ENCODE data around the gene GDF11.

Gene GDF11

DNA sequence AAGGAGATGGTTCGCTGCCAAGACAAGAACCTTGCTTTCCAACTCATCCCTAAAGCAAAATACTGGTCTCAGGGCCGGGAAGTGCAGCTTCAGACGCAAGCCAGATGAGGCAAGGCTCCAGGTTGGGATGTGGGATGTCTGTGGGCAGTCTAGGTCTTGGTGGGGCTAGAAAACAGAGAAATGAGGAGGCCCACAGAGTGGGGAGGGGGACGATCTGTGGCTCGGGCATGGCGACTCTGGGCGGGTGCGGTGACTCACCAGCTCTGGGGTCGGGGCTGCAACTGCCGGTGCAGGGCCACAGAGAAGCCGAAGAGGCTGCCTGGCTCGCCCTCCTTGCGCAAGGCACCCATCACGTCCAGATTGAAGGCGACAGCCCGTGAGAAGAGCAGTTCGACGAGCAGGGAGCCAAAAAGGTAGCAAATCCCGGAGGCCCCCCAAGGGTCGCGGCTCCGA, 35.7 kb upstream of the GDF11 start:
- DNase-seq, result no peak

DNA sequence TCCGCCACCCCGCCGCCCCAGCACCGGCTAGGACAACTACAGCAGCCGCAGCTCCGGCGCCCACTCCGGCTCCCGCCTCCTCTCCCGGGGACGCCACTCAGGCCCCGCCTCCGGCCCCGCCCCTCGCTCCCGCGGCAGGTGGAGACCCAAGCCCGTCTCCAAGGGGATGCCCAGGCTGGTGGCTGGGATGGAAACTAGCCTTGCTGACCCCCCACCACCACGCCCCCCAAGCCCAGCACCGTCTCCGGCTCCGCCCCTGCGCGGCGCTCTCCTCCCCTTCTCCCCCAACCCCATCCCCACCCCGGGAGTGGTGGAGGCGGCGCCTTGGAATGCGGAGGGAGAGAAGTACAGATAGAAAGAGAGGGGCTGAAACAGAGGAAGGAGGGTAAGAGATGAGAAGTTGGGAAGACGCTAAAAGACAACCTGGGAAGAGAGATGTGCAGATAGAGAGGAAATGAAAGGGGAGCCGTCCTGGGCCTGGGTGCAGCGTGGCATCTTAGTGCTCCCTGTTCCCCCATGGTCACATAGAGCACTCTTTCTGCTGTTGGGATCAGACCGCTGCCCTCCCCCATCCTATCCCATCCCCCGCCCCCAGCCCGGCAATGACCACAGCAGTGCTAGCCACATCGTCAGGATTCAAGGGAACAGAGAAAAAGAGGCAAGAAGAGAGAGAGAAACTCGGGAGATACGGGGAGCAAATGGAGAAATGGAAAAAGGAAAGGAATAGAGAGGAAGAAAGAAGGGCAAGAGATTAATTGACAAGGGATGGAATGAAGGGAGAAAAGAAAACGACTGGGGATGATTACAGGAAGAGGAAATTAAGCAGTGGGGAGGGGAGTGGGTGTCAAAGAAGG, 34.9 kb upstream of the GDF11 start, which contains the start of gene ITGA7:
Gene ITGA7 (minus strand): TSS at position 64 of the 854 bp plus-strand sequence. CDS start 222 bp downstream, outside the sequence.
- peak; percentile 48 for DNase-seq

DNA sequence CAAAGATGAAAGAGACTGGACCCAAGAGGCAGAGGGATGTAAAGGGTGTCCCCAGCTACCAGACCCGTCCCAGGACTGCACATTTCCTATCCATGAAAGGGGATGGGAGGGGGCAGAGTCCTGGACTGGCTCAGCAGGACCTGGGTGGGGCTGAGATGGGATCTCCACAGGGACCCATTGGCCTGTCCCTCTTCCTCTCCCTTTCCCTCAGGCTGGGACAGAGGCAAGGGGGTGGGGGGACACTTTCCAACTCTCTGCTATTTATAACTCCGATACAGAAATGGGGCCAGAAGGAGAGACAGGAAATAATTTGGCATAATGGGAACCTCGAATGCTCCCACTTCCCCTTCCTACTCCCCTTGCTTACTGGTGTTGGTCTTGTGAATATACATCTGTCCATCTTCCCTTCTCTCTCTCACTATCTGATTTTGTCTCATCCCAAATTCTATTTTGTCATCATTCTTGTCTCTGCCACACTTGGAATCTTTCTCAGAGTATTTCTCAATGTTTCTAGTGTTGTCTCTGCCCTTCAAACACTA, 34.2 kb upstream of the GDF11 start:
- DNase-seq, result no peak

DNA sequence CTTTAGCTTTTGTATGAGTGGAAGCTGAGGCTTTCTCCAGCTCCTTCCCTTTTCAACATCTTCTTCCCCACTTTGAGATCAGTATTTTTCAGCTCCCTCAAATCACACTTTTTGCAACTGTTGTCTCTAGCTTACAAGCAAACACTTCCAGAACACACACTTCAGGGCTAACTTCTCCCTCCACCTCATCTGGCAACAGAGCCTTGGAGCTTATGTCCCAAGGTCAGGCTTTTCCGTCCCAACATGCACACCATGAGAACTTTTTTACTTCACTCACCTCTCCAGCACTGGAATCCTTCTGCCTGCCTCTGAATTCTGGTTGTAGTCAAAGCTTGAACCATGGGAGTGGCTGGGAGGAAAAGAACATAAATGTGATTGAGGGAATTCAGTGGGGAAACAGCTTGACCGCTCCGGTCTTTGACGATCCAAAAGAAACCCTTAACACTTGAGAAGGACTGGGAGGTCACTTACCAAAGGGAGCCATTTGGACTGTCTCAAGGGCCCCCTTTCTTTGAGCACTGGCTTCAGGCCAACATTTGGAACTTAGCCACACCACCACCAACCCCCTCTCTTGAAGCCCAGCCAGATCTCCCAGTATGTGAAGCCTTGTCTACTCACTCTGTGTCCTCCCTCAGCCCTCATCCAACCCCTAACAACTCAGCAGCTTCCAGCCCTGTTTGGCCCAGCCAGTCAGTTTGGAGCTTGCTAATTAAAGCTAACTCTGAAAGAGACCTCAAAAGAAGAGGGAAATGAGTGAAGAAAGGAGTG, 31.0 kb upstream of the GDF11 start:
- DNase-seq, result no peak

DNA sequence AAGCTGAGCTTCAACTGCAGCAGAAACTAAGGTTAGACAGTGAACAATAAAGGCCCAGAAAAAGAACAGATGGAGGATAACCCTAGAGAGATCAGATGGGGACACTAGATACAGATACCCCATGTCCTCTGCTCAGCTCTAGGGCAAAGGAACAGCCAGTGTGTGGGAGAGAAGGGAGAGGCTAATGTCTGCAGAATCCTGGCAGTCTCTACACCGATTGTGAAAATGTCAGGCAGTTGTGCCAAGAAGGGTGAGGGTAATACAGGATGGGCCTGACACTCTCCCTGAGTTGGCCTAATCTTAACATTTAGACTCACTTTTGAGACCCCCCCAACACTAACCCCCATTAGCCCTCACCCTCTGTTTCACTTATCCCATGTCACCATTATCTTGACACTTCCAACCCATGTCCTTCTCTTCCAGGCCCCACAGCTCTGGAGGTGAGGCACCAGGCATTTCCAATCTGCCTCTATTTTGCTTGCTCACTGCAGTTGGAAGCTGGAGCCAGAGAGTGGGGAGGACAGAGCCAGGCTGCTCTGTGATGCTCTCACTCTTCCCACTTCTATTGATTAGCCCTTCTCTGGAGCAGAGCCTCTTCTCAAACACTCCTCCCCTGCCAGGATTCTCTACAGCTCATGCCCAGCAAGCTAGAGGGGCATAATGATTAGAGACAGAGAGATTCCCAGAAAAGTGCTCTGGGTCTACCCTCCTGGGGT, 30.1 kb upstream of the GDF11 start:
- DNase-seq, result no peak

DNA sequence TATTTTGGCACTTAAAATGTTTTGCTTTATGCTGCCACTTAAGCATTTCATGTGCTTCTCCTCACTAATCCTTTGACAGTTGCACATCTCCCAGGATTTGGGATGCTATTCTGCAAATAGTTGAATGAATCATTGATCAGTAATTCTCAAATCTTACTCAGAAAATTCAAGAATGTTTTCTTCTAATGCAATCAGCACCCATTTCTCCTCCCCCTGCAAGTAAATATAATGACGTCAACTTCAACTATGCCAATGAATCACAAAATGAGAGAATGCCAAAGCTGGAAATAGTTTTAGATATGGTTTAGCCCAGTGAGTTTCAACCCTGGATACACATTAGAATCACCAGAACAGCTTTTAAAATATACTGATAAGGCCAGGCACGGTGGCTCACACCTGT, 29.2 kb upstream of the GDF11 start:
- DNase-seq, result no peak

DNA sequence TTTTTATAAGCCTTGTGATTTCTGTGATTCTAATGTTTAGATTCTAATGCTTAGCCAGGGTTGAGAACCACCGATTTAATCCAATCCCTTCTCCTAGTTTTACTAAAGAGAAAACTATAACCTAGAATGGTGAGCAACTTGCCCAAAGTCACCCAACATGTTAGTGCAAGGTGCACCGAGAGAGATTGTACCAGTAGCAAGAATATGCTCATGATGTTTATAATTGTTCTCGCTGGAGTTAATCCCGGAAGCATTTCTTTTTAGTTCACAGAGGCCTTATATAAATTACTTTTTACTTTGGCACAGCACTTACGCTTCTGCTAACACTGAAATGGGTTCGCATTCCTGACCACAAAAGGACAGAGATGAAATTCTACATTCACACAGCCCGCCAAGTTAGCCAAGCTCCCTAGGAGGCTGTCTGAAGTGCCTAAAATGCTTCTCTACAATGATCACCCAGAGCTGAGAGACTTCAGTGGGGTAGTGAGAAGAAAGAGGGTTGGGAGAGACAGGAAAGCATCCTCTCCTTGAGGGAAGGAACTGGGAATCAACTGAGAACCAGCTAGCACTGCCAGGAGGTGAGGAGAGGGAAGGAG, 27.7 kb upstream of the GDF11 start:
- no peak for DNase-seq

DNA sequence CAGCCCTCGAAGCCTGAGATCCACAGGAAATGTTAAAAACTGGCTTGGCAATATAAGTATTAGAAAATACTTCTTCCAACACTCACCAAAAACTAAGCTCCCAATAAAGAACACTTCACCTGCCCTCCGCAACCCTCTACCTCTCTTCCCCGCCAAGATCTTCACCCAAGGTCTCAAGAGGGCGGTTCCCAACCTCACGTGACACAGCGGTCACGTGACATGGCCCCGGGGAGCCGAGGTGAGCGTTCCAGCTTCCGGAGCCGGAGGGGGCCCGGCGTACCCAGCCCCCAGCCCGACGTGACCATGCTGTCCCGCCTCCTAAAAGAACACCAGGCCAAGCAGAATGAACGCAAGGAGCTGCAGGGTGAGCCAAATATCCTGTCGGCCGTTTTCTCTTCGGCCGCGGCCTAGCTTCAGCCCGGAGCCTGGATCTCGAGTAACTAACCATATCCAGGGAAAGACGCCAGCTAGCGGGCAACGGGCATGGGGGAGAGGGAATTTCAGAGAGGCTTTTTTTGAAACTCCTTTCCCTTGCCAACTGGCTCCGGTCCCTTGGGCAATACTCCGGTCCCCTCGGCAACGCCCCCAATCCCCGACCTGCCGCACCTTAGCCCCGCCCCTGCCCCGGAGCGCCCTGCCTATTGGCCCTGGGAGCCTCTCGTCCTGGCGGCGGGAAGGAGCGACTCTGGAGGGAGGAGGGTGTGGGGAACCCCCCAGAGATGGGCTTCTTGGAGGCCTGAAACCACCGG, 26.9 kb upstream of the GDF11 start, which contains the start of gene BLOC1S1:
Gene BLOC1S1 (plus strand): TSS at position 214 of the 749 bp plus-strand sequence. CDS start 6 bp downstream, at position 220.
- DNase-seq, result peak; percentile 93

DNA sequence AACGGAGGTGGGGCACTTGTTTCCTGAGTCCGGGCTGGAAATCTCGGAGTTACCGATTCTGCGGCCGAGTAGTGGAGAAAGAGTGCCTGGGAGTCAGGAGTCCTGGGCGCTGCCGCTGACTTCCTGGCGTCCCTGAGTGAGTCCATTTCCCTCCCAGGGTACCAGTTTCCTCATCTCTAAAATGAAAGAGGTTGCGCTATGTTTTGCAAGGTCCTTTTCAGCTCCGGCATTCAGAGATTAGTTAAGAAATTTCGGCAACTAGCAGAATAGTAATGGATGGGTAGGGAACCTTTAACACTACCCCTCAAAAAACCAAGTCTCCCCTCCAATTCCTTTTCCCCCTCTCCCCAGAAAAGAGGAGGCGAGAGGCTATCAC, 26.4 kb upstream of the GDF11 start:
- no peak for DNase-seq

DNA sequence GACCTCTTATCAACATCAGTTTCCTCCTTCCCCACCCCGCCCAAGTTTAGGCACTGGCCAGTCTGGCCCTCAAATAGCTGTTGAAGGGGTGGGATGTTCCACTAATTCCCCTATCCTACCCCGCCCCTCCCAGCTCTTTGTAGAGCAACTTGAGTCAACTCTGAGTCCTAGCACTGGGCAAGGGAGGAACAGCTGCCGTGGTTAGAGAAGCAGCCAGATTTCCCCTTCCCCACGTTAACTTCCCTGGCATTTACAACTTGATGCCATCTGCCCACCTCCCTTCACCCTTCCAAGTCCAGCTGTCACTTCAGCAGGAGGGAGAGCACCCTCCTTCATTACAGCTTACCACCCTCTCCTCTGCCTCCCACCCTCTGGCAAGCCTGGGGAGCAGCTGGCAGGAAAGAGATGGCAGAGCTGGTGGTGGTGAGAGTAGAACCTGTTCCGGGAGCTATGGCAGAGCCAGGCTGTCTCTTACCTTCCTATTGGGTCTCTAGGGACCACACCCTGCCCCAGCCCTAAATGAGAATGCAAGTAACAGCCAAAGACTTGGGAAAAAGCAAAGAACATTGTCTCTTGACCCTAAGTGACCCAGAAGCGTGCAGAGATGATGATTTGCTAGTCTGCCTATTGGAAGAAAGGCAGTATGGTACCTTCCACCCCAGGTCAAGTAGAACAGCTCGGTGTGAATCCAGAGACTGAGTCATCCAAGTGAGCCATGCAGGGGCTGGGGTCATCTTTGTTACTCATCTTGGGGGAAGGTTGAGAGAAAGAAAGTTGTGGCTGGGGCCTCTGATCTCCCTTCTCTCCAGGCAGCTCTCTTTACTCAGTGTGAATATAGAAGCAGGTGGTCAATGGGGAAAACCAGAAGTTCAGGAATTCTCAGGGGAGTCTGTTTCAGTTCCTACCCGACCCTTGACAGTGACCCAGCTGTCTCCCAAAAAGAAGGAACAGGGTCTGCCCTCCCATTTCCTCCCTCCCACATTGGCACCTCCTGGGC, 25.6 kb upstream of the GDF11 start:
- DNase-seq, result no peak

DNA sequence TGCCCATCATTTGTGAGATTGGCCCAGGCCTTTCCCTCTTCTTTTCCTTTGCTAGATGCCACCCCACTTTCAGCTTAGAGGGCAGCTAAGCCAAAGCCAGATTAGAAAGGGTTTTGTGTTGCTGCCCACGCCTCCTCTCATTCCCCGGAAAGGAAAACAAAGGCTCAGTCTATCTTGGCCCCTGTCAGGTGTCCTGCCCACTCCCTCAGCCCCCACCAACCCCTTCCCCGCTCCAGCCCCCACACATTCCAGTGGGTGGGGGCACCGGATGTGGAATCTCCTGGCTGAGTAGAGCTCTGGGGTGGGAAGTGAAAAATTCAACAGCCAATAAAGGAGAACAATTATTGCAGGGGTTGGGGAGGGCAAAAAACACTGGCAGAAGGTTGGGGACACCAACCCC, 24.9 kb upstream of the GDF11 start:
- no peak for DNase-seq

DNA sequence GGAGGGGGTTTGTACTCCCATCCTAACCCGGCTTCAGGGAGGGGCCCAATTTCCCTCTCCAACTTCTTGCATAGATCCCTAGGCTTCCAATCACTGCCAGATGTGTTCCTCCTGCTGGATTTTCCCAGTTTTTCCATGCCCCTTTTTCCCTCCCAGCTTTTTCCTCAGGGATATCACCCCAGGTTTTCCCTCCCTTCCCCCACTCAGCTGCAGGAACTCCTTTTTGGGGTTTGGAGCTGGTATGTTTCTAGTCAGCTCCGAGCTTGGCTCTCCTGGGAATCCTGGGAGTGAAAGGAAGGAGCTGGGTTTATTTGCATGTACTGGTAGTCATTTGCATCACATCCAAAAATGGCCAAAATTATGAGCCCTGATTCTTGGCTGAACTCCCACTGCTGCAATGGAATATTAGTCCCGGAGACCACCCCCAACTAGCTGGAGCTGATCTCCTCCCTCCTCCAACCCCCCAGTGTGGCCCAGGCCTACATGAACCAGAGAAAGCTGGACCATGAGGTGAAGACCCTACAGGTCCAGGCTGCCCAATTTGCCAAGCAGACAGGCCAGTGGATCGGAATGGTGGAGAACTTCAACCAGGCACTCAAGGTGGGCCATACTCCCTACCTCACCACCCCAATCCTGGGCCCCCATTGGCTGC, 24.2 kb upstream of the GDF11 start:
- DNase-seq, result no peak

DNA sequence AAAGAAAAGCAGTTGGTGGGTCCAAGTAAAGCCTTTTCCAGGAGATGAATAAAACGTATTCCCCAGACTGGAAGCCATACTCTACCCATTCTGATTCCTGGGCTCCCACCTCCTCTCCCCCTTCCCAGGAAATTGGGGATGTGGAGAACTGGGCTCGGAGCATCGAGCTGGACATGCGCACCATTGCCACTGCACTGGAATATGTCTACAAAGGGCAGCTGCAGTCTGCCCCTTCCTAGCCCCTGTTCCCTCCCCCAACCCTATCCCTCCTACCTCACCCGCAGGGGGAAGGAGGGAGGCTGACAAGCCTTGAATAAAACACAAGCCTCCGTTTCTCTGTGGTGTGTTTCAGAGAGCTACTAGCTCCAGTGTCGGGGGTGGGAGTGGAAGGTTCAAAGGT, 23.6 kb upstream of the GDF11 start:
- DNase-seq, result no peak

DNA sequence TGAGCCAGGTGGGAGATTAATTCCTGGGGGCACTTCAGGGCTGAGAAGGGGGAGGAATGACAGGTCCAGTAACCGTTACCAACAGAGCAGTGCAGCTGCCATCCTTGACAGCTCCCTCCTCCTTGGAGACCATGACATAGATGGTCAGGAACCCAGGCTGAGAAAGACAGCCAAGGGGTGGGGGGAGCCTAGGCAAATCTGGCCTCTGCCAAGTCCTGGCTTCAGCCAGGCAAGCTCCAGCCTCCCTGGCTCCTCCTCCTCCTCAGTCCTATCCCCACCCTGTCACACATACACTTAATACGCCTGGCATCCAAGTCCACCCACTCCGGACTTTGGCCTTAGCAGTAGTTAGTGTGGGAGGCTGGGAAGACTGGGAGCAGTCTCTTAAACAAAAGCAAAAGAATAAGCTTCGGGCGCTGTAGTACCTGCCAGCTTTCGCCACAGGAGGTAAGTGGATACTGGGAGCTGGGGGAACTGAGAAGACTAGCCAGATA, 22.8 kb upstream of the GDF11 start, which contains the start of gene RDH5:
Gene RDH5 (plus strand): TSS at position 323 of the 494 bp plus-strand sequence. CDS start 792 bp downstream, outside the sequence.
- DNase-seq, result no peak

DNA sequence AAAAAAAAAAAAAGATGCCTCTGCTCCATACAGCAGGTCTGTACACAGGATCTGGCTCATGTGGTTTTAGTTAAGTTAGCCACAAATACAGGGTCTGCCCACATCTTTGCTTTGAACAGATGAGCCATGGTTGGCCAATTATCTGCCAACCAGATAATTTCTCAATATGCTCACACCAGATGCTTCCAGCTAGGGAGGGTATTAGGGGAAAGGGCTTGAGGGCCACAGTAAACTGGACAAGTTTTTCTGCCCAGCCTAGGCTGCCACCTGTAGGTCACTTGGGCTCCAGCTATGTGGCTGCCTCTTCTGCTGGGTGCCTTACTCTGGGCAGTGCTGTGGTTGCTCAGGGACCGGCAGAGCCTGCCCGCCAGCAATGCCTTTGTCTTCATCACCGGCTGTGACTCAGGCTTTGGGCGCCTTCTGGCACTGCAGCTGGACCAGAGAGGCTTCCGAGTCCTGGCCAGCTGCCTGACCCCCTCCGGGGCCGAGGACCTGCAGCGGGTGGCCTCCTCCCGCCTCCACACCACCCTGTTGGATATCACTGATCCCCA, 22.0 kb upstream of the GDF11 start:
- no peak for DNase-seq

DNA sequence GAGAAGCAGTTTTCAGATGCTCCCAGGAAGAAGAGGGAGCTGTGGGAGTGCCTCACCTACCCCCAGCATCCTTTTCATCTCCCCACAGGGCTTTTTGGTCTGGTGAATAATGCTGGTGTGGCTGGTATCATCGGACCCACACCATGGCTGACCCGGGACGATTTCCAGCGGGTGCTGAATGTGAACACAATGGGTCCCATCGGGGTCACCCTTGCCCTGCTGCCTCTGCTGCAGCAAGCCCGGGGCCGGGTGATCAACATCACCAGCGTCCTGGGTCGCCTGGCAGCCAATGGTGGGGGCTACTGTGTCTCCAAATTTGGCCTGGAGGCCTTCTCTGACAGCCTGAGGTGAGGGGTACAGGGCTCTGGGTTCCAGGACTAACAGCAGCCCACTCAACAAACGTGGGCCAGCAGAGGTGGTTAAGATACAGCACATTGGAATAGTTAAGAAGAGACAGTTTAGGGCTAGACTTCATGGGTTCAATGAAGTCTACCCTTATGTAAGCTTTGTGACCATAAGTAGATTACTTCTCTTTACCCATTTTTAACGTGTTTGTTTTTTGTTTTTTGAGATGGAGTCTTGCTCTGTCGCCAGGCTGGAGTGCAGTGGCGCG, 21.2 kb upstream of the GDF11 start:
- DNase-seq, result no peak

DNA sequence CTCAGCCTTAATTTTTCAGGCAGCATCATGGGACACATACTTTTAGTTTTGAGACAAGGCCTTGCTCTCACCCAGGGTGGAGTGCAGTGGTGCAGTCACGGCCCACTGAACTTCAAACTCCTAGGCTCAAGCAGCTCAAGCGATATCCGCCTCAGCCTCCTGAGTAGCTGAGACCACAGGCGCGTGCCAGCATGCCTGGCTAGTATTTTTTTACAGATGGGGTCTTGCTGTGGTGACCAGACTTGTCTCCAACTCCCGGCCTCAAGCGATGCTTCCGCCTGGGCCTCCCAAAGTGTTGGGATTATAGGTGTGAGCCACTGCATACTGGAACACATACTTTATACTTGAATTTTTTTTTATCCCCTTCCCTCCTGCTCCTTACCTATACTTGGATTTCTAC, 20.0 kb upstream of the GDF11 start:
- DNase-seq, result no peak

DNA sequence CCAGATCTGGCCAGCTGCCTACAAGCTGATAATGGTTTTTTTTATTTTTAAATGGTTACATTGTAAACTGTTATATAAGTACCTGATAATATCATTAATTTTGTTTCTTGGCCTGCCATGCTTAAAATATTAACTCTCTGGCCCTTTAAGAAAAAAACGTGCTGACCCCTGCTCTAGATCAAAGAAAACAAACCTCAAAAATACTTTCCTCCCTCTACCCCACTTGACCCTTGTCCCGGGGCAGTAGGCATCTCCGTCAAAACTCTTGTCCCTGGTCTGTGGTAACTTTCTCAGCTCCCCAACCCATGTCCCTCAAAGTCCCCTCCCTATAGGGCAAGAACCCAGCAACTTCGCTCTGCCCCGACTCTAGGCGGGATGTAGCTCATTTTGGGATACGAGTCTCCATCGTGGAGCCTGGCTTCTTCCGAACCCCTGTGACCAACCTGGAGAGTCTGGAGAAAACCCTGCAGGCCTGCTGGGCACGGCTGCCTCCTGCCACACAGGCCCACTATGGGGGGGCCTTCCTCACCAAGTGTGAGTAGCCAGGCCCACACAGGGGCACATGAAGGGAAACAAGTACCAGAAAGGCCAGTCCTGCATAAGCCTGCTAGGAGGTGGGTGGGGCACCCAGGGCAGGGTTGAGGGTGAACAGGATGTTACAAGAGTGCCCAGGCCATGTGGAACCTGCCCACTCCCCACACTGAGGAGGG, 19.3 kb upstream of the GDF11 start:
- no peak for DNase-seq

Data from effector CD4-positive, alpha-beta T cell (primary cell).